ENCODE measurements around the gene CPB2.

- TF ChIP-seq ZNF8 (CRISPR knock-in tag; IDR thresholded peaks at IDR 0.05) = no peak
- TF ChIP-seq TOX (CRISPR knock-in tag; IDR thresholded peaks at IDR 0.05; ENCODE audit: borderline replicate concordance) = no peak
- TF ChIP-seq ESRRG (CRISPR knock-in tag; IDR thresholded peaks at IDR 0.05) = no peak
These were observed 47.9 kb upstream of the CPB2 start for GRCh38 chr13:46152627-46153328.
